Dermis microvascular lymphatic vessel endothelial cell (primary cell): ENCODE results near the gene NDST1. TPM values are rescaled to one million over a fixed set of nuclear protein-coding genes. Genes with fewer than 3 reads are reported as not detected.
A peak's percentile ranks its signal among the peaks of the same experiment; 100 is the strongest.

Experiments used
- DNase-seq, 2 donors: peaks; one replicate each; pipeline versions ENCODE4 v3.0.0 to v3.0.0-alpha.2; 2010; ENCODE audit warnings: low read depth in 2 of 2
- total RNA-seq: library from RNA; depleted of rRNA; stranded (reverse); fragments of >200 nt; gene quantifications from 2 replicates; pipeline ENCODE4 v1.2.1, GENCODE V29; 2014

The NDST1 gene
- total RNA-seq, 1 donor from 2014 or later, result 22.3 TPM

DNA sequence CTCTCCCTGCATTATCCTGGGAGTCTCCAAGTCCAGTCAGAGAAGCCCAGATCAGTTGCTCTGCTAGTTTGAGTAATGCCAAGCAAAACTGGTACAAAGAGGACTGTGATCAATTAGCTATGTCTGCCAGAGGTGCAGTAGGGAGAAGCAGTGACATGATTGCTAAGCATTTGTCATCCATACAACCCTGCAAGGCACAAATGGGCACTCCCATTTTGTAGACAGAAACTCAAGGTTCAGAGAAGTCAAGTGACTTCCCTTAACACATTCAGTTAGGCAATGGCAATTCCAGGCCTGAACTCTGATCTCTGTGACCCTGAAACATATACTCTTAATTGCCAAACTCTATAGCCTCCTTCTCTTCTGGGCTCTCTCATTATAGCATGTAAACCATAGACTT, 34.0 kb downstream of the NDST1 start:
- no peak for DNase-seq

DNA sequence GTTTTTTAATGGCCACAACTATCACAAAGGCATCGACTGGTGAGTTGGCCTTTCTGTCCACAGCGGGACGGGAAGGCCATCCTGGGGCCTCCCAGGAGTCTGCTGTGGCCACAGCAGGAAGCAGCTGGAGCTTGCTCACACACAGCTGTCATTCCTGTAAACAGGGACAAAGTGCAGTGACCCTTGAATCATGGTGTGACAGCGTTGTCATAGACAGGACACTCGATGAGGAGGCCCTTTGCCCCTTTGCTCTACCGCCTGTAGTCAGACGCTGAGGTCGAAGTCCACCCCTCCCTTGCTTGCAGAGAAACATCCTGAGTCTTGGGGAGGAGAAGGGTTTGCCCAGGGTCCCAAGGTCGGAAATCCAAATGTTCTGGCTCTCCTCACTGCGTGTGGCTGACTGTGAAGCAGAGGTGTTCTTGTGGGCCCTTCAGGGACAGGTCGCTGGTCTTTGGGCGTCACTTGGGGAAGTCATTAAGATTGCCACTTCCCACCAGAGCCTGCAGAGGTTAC, 35.1 kb downstream of the NDST1 start:
- peak; percentile 87 to 90 for DNase-seq

DNA sequence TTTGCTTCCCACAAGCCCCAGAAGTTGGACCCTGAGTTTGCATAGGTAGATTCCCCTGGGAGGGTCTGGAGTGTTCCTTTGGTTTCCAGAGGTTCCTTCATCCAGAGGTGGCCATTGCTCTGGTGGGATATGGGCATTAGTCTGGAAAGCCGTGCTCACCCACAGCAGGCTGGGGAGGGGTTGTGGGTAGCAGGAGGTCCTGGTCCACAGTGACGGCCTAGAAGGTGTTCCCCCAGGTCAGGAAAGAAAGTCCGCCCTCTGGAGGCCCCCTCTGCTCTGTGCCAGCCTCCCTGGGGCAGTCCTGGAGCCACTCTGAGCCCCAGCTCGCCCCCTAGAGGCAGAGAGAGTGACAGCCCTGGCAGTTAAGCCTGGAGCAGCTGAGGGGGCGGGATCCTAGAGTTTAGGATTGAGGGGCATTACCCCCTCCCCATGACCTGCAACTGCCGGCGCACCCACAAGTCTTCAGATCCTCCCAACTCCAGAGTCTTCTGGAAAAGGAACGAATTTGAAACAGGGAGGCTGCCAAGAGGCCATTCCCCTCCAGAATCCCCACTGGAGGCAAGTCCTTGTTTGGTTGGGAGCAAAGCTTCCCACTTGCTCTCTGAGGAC, 36.8 kb downstream of the NDST1 start:
- peak; percentile 33 to 78 for DNase-seq

DNA sequence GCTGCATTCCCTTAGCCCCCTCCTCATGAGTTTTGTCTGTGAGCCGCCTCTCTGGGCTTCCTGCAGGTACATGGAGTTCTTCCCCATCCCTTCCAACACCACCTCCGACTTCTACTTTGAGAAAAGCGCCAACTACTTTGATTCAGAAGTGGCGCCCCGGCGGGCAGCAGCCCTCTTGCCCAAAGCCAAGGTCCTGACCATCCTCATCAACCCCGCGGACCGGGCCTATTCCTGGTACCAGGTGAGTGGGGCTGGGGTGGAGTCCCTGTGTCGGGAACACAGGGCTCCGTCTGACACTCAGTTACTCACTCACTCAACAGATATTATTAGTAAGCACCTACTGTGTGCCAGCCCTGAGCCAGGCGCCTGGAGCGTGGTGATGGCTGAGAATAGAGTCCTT, 37.3 kb downstream of the NDST1 start:
- no peak for DNase-seq

DNA sequence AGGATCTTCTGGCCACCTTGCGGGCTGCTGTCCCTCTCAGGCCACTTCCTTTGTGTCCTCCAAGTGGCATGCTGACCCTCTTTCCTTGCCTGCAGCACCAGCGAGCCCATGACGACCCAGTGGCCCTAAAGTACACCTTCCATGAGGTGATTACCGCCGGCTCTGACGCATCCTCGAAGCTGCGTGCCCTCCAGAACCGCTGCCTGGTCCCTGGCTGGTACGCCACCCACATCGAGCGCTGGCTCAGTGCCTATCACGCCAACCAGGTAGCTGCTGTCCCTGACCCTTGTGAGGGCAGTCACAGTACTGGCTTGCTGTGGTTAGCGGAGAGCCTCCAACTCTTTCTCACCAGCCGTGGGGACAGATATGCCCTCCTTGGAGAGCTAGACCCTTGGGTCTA, 40.2 kb downstream of the NDST1 start:
- no peak for DNase-seq

DNA sequence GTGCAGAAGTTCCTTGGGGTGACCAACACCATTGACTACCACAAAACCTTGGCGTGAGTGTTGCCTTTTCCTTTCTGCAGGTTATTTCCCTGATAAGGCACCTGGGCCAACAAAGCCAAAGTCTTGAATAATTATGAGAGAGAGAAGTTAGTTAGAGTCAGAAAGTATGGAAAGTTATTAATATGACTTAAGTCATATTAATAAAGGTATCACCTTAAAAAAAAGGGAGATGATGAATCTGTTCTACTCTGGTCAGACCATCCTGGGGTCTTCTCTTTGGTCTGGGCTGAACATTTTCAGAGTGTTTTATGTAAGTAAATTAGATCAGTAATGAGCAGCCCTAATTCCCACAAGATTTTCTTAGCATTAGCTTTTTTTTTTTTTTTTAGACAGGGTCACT, 41.8 kb downstream of the NDST1 start:
- no peak for DNase-seq

DNA sequence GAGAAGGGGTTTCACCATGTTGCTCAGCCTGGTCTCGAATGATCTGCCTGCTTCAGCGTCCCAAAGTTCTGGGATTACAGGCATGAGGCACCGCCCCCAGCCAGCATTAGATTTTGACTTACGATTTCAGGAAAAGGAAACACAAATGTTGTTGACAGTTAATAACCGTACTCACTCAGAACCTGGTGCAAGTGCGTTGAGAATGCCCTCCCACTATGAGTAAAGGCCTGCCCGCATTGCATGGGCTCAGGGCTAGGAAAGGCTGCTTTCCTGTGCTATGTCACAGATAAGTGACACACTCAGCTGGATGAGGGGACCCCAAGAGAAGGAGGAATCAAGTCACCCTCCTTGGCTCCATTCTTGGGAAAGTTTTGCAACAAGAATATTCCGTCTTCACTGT, 42.4 kb downstream of the NDST1 start:
- no peak for DNase-seq

DNA sequence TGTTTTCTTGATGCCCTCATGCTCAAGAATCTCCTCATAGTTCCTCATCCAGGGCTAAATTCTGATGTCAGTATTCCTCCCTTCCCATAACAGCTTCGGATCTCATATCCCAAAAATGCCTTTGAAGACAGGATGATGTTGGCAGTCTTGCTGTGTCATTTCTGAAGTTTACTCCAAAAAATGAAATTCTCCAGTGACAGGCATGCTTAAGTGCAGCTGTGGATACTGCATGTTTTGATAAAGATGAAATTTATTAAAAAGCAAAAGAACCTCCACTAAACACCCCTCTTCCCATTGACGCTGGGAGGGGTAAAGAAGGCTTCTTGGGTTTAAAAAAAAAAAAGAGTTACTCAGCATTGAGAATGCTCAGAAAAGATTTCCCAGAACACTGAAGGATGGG, 43.1 kb downstream of the NDST1 start:
- DNase-seq, result no peak

DNA sequence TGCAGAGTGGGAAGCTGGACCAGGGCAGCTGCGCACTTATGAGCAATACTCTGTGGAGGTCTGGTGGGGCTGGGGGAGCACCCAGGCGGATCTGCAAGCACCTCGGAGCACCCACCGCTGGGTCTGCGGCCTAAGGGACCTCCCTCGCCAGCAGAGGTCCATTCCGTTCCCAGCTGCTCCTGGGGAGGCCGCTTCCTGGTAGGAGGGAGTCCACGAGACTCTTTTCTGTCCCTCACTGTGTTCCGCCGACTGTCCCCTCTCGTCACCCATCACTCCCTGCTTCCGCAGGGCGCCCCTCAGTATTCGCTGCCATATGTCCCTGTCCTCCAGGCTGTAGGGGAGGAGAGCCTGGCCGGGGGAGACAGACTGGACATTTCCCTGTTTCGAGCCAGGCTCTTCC, 45.5 kb downstream of the NDST1 start:
- no peak for DNase-seq

DNA sequence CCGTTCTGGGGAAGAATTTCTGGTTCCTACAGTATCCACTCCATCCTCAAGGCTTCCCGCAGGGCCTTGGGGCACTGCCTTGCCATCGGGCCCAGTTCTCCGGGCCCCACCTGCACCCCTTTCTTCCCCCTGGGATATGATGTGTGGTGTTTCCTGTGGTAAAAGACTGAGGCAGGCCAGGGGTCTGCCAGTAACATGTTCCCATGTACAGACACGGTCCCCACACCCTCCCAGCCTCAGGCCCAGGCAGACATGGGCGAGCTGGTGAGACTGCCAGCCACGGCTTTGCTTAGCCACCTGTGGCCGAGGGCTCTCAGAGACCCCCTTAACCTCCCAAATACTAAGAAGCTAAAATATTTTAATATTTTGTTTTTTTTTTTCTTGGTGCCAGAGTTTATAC, 46.0 kb downstream of the NDST1 start:
- no peak for DNase-seq

DNA sequence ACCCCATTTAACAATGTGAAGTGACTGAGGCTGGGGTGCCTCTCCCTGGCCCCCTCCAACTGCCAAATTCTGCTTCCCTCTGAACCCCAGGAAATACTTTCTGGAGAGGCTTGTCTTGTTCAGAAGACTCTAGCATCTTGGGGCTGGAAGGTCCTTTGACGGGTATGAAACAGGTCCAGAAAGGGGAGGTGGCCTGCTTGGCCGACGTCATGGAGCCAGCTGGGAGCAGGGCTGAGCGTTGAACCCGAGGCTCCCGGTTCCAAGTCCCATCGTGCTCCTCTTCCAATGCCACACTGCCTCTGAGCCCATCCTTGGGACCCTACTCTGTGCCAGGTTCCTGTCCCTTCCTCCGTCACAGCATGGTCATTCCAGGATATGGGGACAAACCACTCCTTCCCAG, 46.9 kb downstream of the NDST1 start:
- DNase-seq, result no peak

DNA sequence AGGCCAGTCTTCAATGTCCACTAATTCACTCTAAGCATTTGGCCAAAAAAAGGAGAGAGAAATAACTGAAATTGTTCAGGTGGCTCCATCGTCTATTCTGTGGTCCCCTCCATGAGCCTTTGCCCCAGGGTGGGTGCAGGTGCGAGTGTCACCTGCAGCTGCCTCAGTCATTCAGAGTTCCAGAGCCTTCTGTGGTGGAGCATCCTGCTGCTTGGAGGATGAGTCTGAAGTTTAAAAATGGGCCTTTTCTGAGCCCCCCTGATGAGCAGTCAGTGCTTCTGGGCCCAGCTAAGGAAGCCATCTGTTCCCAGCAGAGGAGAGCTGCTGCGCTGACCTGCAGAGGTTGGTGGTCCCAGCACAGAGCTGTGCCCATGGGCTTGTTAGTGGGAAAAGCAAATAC, 48.2 kb downstream of the NDST1 start:
- DNase-seq, result no peak

DNA sequence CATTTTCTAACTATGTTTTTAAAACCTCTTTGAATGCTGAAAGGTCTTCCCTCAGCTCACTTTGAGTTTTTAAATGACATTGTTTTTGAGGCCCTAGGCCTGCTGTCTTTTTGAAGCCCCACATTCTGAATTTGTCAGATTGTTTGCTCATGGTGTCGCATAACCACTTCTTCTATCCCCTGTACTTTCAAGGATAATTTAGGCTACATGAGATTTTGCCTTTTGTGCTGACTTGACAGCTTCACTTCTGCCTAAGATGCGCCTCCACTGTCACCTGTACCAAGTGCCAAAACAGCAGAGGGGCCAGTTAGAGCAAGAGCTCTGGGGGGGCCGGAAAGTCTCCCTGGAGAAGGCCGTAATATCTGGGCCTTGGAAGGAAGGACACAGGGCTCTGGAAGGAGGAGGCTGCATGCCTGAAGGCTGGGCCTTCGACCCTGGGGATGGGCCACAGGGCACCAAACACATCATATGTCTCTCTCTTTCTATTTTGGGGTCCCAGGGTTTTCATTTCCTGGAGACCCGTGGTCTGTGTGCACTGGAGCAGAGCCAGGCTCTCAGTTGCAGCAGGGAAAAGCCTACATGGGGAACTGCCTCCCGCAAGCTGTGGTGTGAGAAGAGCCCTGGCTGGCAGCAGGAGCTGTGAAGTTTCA, 49.1 kb downstream of the NDST1 start:
- DNase-seq, result no peak

DNA sequence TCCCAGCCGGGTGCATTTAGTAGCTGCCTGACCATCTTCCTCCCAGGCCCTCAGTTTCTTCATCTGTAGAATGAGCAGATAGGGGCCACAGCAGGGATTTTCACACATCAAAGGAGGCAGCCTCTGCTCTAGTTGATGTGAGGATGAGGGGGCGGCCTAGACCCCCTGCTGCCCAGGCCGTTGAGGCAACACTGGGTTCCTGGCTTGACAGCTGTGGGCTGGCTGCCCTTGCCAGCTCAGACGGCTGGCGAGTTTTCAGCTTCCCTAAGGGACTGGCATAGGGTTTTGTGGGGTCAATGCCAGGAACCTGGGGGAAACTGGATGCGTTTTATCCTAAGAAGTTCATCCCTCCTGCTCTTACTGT, 49.6 kb downstream of the NDST1 start:
- DNase-seq, result no peak

DNA sequence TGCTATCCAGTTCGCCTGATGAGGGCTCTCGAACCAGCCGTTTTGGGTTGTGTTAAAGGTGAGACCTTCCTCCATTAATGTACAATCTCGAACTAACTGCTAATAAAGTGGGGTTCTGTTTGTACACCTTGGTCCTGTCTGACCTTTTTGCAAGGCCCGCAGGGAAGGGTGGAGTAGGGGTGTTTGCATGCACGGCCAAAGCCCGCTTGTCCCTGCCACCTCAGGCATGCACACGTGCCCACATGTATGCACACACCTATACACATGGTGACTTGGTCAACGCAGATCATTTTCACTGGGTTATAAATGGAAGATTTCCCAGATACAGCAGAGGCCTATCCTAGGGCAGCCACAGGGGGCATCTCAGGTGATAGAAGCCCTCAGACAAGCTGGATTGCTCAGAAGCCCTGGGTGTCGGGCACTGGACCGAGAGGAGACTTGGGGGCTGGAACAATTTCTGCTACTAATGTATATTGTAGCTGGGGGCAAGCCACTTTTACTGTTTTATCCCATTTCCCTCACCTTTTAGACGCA, 50.2 kb downstream of the NDST1 start:
- no peak for DNase-seq

DNA sequence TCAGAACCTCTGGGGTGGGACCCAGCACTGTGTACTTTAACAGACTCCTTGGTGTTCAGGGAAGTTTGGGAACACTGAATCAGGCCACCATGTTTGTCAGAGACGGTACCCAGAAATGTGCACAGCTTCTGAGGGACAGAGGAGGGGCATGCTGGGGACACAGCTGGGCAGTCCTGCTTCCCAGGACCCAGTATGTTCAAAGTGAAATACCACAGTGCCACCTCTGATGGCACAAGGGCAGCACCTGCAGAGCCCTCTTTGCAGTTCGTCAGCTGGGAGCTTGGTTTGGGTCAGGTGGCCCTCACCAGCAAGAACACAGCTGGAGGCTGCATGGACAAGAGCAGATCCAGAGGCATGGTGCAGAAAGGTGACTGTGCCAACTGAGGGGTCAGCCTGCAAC, 51.2 kb downstream of the NDST1 start:
- no peak for DNase-seq

DNA sequence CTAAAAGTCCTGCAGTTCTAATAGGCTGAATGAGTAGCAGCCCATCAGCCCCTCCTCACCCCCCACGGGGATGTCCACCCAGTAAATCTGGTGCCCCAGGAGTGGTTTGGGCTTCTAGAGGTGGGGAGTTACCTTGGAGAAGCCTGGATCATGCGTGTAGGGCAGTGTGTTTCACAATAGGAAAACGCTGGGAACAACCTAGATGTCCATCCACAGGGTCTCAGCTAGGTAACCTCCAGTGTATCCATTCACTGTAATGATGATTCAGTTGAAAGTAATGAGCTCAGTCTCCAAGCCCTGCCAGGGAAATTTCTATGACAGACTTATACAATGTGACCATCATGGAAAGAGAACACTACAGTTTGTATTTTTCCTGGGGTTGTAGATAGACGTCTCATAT, 51.8 kb downstream of the NDST1 start:
- peak in 1 of 2 donors; percentile 19 for DNase-seq

DNA sequence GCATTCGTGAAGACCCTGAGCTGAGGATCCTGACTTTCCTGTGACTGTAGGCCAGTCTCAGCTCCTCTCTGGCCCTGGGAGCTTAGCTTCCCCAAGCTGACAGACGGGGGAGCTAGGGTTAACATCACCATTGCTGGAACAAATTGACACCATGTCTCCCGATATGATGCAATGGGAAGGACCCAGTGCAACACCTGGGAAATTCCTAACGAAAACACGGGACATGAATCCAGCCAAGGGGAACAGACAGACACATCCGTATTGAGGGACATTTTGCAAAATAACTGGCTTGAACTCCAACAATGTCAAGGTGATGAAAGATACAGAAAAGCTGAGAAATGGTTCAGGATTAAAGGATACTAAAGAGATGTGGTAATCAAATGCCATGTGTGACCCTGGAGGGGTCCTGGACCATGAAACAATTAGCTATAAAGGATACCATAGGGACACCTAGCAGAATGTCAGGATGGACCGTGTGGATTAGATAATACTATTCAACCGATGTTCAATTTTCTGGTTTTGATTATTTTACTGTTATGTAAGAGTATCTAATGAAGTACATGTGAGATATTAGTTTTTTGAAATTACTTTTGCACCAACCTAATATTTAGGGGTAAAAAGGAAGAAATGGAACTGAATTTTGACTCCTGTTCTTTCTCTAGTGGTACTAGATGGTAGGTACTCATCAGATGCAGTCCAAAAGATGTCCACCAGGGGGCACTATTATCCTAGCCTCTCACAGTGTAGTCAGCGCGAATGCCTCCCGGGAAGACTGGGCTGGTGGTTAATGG, 52.7 kb downstream of the NDST1 start:
- peak; percentile 76 to 86 for DNase-seq

DNA sequence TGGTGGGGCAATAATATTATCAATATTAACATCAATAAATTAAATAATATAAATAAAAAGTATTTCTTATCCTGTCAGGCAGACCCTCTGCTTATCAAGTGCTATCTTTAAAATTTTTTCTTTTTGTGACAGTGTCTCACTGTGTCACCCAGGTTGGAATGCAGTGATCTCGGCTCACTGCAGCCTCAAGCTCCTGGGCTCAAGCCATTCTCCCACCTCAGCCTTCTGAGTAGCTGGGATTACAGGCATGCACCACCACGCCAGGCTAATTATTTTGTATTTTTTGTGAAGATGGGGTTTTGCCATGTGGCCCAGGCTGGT, 53.2 kb downstream of the NDST1 start:
- no peak for DNase-seq

DNA sequence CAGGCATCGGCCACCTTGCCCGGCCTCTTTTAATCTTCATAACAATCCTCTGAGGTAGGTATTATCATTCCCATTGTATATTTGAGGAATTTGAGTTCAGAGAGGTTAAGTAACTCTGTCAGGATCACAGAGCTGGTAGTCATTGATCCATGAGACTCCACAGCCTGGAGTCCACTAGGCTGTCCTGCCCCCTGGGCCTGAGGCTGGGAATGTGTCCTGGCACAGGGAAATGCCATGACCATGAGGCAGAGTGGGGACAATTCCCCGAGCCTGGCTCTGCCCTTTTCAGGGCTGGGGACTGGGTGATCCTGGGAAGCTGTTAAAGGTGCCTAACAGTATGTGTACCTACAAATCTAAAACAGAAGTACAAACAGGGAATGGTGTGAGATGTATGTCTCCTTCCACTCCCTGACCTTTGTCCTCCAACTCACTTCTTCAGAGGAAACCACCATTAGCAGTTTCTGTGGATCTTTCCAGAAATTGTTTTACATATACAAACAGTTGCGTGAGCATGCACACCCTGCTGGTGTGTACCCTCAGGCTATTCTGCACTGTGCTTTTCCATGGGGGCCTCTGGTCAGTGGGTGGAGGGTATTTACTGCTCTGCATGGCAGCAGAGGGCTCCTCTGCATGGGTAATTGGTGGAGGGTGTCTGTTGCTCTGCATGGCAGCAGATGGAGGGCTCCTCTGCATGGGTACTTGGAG, 53.8 kb downstream of the NDST1 start:
- no peak for DNase-seq

DNA sequence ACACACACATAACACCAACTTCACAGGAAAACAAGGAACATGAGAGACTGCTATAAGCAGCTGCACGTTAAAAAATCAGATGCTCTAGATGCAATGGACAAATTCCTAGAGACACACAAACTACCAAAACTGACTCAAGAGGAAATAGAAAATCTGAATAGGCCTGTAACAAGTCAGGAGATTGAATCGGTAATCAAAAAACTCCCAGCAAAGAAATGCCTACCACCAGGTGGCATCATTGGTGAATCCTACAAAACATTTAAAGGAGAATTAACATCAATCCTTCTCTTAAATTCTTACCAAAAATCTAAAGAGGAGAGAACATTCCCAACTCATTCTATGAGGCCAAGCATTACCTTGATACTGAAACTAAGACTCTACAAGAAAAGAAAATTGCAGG, 54.9 kb downstream of the NDST1 start:
- peak; percentile 54 to 65 for DNase-seq

DNA sequence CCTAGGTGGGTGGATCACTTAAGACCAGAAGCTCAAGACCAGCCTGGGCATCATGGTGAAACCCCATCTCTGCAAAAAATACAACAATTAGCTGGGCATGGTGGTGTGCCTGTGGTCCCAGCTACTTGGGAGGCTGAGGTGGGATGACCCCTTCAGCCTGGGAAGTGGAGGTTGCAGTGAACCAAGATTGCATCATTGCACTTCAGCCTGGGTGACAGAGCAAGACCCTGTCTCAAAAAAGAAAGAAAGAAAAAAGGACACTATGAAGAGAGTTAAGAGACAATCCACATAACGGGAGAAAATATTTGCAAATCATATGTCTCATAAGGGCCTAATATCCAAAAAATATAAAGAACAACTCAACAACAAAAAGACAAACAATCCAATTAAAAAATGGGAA, 57.9 kb downstream of the NDST1 start:
- DNase-seq, result no peak
